COLO829 (cell line): ENCODE data around the gene ARHGEF3.

Source experiments
- DNase-seq: peaks from one replicate; pipeline ENCODE4 v3.0.0; 2012; ENCODE audit warnings: low spot score

Gene ARHGEF3

DNA sequence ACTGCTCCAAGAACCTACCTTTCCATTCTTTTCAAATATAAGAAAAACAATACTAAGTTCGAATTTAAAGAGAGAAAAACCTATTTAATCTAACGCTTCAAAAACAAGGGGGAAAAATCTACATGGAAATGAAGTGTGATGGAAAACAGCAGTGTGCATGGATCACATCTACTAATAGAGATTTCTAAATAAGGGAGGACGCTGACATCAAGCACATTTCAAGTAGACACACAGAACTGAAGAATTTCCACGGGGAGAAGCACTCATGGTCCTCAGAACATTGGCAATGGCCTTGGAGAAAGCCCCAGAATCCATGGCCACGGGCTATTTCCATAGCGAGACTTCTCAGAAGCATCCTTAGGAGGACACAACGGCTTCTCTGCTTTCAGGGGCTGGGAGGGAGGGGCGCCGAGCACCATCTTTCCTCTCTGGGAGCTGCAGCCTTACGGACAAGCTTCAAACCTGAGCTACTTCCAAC is 119.7 kb downstream of the ARHGEF3 start:
- DNase-seq = no peak

DNA sequence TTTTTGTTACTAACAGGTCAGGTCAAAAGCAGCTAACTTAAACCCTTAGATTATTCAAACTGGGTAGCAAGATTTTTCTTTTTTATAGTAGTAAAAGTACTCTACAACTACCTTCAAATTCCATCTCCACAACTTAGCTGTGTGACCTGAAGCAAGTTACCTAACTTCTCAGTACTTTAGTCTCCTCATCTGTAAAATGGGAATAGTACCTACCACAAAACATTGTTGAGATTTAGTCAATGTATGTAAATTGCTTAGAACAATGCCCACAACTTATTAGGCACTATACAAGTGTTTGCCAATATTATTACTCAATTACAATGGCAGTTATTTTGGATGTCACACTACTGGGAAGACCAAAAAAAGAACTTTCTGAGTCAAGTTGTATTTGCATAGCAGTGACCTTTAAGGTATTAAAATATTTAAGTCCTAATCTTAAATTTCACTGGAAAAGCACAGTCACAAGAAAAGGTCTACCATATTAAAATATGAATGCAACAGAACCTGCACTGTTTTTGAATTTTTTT is 121.6 kb downstream of the ARHGEF3 start:
- no peak for DNase-seq
